SK-N-SH (cell line): ENCODE results near the gene ANO4. TPM values are rescaled to one million over a fixed set of nuclear protein-coding genes. Genes with fewer than 3 reads are reported as not detected.

Experiments used
- CTCF ChIA-PET: fragments of 300-600, 350-600 bp; formaldehyde crosslinking; extraction: SDS; loops from one replicate; lab custom pipeline; 2021; lab: Yijun Ruan, JAX
- POLR2A ChIA-PET: fragments of 350-600 bp; sonication (Branson Sonifier 250); formaldehyde crosslinking; extraction: SDS; loops from one replicate; lab custom pipeline; 2020; ENCODE audit warnings: antibody characterized with exemption, inconsistent platforms; lab: Yijun Ruan, JAX
- DNase-seq: peaks from one replicate; pipeline ENCODE4 v3.0.0; 2012
- H2AFZ ChIP-seq: fragments of 200-600 bp; sonication (generic); 2 replicates; pipeline ENCODE4 v1.8.1; 2016; ENCODE audit warnings: antibody characterized with exemption, mild to moderate bottlenecking, low read depth
- H3F3A ChIP-seq: fragments of 200-600 bp; sonication (generic); replicated peaks from 2 replicates; pipeline ENCODE3; 2016; ENCODE audit warnings: antibody characterized with exemption, mild to moderate bottlenecking; ENCODE audit not compliant: insufficient read depth
- H3K27ac ChIP-seq, 2 experiments: fragments of 200-500 bp in 1 of 2; fragments of 200-600 bp in 1 of 2; sonication (Bioruptor generic) in 1 of 2; sonication (generic), shearing (Covaris generic) in 1 of 2; 2 replicates each; pipeline versions ENCODE4 v1.5.1 to v1.6.1; 2014 to 2016; ENCODE audit warnings: low read depth in 2 of 2, inconsistent platforms in 1 of 2, low read length in 1 of 2, mild to moderate bottlenecking in 1 of 2, mixed read lengths in 1 of 2
- H3K27me3 ChIP-seq: fragments of 200-600 bp; sonication (generic), shearing (Covaris generic); 2 replicates; pipeline ENCODE4 v1.6.1; 2016; ENCODE audit warnings: mixed run types; ENCODE audit not compliant: insufficient read depth
- H3K36me3 ChIP-seq, 2 experiments: fragments of 200-500 bp in 1 of 2; fragments of 200-600 bp in 1 of 2; sonication (Bioruptor generic) in 1 of 2; sonication (generic) in 1 of 2; replicated peaks in 1 of 2; 2 replicates each; pipeline versions ENCODE3 to v1.5.1; 2014 to 2016; ENCODE audit warnings: low read length in 1 of 2, mild to moderate bottlenecking in 1 of 2; ENCODE audit not compliant: insufficient read depth in 2 of 2, control insufficient read depth in 1 of 2
- H3K4me1 ChIP-seq, 2 experiments: fragments of 200-500 bp in 1 of 2; fragments of 200-600 bp in 1 of 2; sonication (Bioruptor generic) in 1 of 2; sonication (generic), shearing (Covaris generic) in 1 of 2; 2 replicates each; pipeline versions ENCODE4 v1.5.1 to v1.6.1; 2014 to 2016; ENCODE audit warnings: low read depth in 1 of 2, low read length in 1 of 2, mixed run types in 1 of 2; ENCODE audit not compliant: insufficient read depth in 2 of 2, control insufficient read depth in 1 of 2
- H3K4me2 ChIP-seq: fragments of 200-600 bp; sonication (generic), shearing (Covaris generic); 2 replicates; pipeline ENCODE4 v1.6.1; 2017; ENCODE audit warnings: mixed run types
- H3K4me3 ChIP-seq, 2 experiments: fragments of 200-500 bp in 1 of 2; fragments of 200-600 bp in 1 of 2; sonication (Bioruptor generic) in 1 of 2; sonication (generic), shearing (Covaris generic) in 1 of 2; 2 replicates each; pipeline versions ENCODE4 v1.5.1 to v1.8.1; 2014 to 2016; ENCODE audit warnings: low read depth in 2 of 2, inconsistent platforms in 1 of 2, low read length in 1 of 2, mild to moderate bottlenecking in 1 of 2, mixed read lengths in 1 of 2, moderate library complexity in 1 of 2
- H3K79me2 ChIP-seq: fragments of 200-600 bp; sonication (generic); 2 replicates; pipeline ENCODE4 v1.8.1; 2017; ENCODE audit warnings: mild to moderate bottlenecking; ENCODE audit not compliant: insufficient read depth
- H3K9ac ChIP-seq: fragments of 200-600 bp; sonication (generic); 2 replicates; pipeline ENCODE4 v1.6.1; 2017; ENCODE audit warnings: mixed run types
- H3K9me2 ChIP-seq: fragments of 200-600 bp; sonication (generic); 2 replicates; pipeline ENCODE4 v1.6.1; 2017; ENCODE audit warnings: mixed run types
- H3K9me3 ChIP-seq: fragments of 200-600 bp; sonication (generic); 2 replicates; pipeline ENCODE4 v1.6.1; 2017; ENCODE audit warnings: mixed run types, mild to moderate bottlenecking, moderate library complexity
- H4K20me1 ChIP-seq: fragments of 200-600 bp; sonication (generic); 2 replicates; pipeline ENCODE4 v1.6.1; 2017; ENCODE audit warnings: mild to moderate bottlenecking, mixed run types; ENCODE audit not compliant: insufficient read depth
- EZH2phosphoT487 ChIP-seq: fragments of 200-600 bp; sonication (generic); IDR thresholded peaks from 2 replicates; pipeline ENCODE4 v1.6.1; 2017; ENCODE audit warnings: low read depth, mixed run types, mild to moderate bottlenecking, antibody characterized with exemption, moderate library complexity, borderline replicate concordance
- FOSL2 ChIP-seq: IDR thresholded peaks from 2 replicates; pipeline ENCODE4 v1.4.0; 2012; ENCODE audit warnings: low read depth, mild to moderate bottlenecking, moderate library complexity, borderline replicate concordance
- FOXJ3 ChIP-seq: sonication (generic); formaldehyde crosslinking; IDR thresholded peaks from 2 replicates; pipeline ENCODE4 v1.5.1; 2020; ENCODE audit warnings: mild to moderate bottlenecking, missing genetic modification reagents
- JUND ChIP-seq: IDR thresholded peaks from 2 replicates; pipeline ENCODE4 v1.4.0; 2012
- MEF2A ChIP-seq: IDR thresholded peaks from 2 replicates; pipeline ENCODE4 v1.4.0; 2012; ENCODE audit warnings: low read depth, borderline replicate concordance
- NRF1 ChIP-seq: IDR thresholded peaks from 2 replicates; pipeline ENCODE4 v1.6.1; 2012; ENCODE audit warnings: low read depth, mild to moderate bottlenecking, low read length
- RCOR1 ChIP-seq: fragments of 150-350 bp; IDR thresholded peaks from 2 replicates; pipeline ENCODE4 v1.6.1; 2017; ENCODE audit warnings: antibody characterized with exemption, low read length
- RXRA ChIP-seq: IDR thresholded peaks from 2 replicates; pipeline ENCODE4 v1.4.0; 2012; ENCODE audit warnings: low read depth, mild to moderate bottlenecking, borderline replicate concordance
- SIN3A ChIP-seq: IDR thresholded peaks from 2 replicates; pipeline ENCODE4 v1.6.1; 2012; ENCODE audit warnings: low read depth, mild to moderate bottlenecking, low read length, moderate library complexity, borderline replicate concordance
- TAF1 ChIP-seq: IDR thresholded peaks from 2 replicates; pipeline ENCODE4 v1.6.1; 2012; ENCODE audit warnings: low read depth, mild to moderate bottlenecking, low read length, moderate library complexity, borderline replicate concordance
- YY1 ChIP-seq: IDR thresholded peaks from 2 replicates; pipeline ENCODE4 v1.4.0; 2012; ENCODE audit warnings: low read depth, mild to moderate bottlenecking
- WGBS: methylation state at CpG from one replicate; pipeline ENCODE4 v1.1.6; 2017; ENCODE audit warnings: low lambda C conversion rate; 5-methylcytosine and 5-hydroxymethylcytosine counted together
- polyA plus RNA-seq, 3 experiments: library from polyadenylated mRNA; depleted of rRNA; stranded (reverse); fragments of >200 nt; gene quantifications; 2 replicates each; pipeline ENCODE4 v1.2.3, GENCODE V29; 2012
- TF ChIP-seq, protein P1 (sequence below): IDR thresholded peaks from 2 replicates; pipeline ENCODE4 v1.4.0; 2012; ENCODE audit warnings: low read depth, borderline replicate concordance
- TF ChIP-seq, protein P2 (sequence below): fragments of 150-350 bp; IDR thresholded peaks from 2 replicates; pipeline ENCODE4 v1.6.1; 2017; ENCODE audit warnings: antibody characterized with exemption, low read length, low read depth, borderline replicate concordance
- TF ChIP-seq, protein P3 (sequence below): IDR thresholded peaks from 2 replicates; pipeline ENCODE4 v1.4.0; 2012; ENCODE audit warnings: low read depth
- TF ChIP-seq, protein P4 (sequence below): IDR thresholded peaks from 2 replicates; pipeline ENCODE4 v1.4.0; 2012; ENCODE audit warnings: low read depth, borderline replicate concordance
- TF ChIP-seq, protein P5 (sequence below): fragments of 200-600 bp; sonication (generic); IDR thresholded peaks from 2 replicates; pipeline ENCODE4 v1.6.1; 2017; ENCODE audit warnings: antibody characterized with exemption, mild to moderate bottlenecking, moderate library complexity

The ANO4 gene
- polyA plus RNA-seq, 1 of the 3 experiments (the other 2 are of a cell fraction) = 9.4 TPM

DNA sequence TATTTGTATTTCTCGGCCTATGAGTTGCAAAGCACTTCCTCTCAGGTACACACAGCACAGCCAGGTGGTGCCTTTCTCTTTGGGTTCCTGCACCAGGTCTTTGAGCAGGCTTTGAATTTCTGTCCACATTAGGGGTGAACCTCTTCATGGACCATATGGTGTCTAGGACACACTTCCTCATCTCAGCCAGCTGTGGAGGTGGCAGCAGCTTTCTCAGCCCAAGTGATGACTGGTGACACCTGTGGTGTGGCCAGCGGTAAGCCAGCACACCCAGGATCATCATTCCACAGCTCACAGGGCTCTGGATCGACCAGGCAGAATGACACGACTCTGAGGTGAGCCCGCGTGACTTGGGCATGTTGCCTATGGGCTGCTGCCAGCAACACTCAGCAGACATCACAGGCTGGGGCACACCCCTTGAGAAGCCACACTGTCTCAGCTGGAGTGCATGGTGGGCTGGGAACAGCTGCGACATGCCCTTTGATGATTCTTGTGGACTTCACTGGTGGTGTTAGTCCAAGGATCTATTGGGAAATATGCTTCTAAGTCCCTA is 378.7 kb downstream of the ANO4 start:
- ChIA-PET POLR2A (no interaction called here), CTCF (no interaction called here)
- Histone ChIP-seq H4K20me1 (no peaks in the 10 kb centered on the region), H3K27me3 (no peaks in the 10 kb centered on the region; the same call in 1 of the 2 replicates), H3K9me3 (peaks cover 6% of the 10 kb centered on the region; the same call in 1 of the 2 replicates), H3K4me3 (no peak overlapping the region), H3K9me2 (no peaks in the 10 kb centered on the region), H3K9ac (no peak overlapping the region), H3K27ac (no peak overlapping the region), H3F3A (no peaks in the 10 kb centered on the region), H3K4me1 (no peaks in the 10 kb centered on the region), H3K36me3 (no peaks in the 10 kb centered on the region), H3K79me2 (no peaks in the 10 kb centered on the region), H3K4me2 (no peak overlapping the region), H2AFZ (no peak overlapping the region)
- WGBS = 6% methylated on average over 3 of the region's 7 CpGs
- no peak for TF ChIP-seq RCOR1
- TF ChIP-seq, protein P1, sequence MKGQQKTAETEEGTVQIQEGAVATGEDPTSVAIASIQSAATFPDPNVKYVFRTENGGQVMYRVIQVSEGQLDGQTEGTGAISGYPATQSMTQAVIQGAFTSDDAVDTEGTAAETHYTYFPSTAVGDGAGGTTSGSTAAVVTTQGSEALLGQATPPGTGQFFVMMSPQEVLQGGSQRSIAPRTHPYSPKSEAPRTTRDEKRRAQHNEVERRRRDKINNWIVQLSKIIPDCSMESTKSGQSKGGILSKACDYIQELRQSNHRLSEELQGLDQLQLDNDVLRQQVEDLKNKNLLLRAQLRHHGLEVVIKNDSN = no peak
- TF ChIP-seq, protein P2, sequence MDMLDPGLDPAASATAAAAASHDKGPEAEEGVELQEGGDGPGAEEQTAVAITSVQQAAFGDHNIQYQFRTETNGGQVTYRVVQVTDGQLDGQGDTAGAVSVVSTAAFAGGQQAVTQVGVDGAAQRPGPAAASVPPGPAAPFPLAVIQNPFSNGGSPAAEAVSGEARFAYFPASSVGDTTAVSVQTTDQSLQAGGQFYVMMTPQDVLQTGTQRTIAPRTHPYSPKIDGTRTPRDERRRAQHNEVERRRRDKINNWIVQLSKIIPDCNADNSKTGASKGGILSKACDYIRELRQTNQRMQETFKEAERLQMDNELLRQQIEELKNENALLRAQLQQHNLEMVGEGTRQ = no peak
- DNase-seq = no peak

DNA sequence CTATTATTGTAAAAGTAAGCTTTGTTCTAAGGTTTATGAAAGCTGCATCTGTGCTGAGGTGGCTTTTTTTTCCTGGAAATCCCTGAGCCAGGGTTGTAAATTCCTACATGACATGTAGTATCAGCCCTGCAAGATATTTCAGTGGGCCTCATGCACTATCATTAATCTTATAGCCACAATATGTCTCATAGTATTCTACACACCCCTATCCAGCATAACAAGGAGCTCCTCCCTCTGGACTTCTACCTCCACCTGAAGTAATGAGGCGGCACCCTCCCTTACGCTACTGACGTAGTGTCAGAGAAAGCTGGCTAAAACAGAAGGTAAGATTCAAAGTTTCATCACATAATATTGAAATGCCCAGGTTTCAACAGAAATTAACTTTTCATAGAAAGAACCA is 380.0 kb downstream of the ANO4 start:
- POLR2A ChIA-PET = no interaction called here
- Histone ChIP-seq H3K27ac (no peak overlapping the region), H3K9ac (no peak overlapping the region), H3K36me3 (no peaks in the 10 kb centered on the region), H3K27me3 (no peaks in the 10 kb centered on the region; the same call in 1 of the 2 replicates), H3K4me2 (no peak overlapping the region), H3K4me1 (no peaks in the 10 kb centered on the region), H3F3A (no peaks in the 10 kb centered on the region), H3K9me3 (peaks cover 6% of the 10 kb centered on the region; the same call in 1 of the 2 replicates), H2AFZ (no peak overlapping the region), H3K79me2 (no peaks in the 10 kb centered on the region), H3K4me3 (no peak overlapping the region), H4K20me1 (no peaks in the 10 kb centered on the region), H3K9me2 (no peaks in the 10 kb centered on the region)
- WGBS = 67% methylated on average over 3 of the region's 3 CpGs
- CTCF ChIA-PET = no interaction called here
- TF ChIP-seq, protein P3, sequence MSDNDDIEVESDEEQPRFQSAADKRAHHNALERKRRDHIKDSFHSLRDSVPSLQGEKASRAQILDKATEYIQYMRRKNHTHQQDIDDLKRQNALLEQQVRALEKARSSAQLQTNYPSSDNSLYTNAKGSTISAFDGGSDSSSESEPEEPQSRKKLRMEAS = no peak
- TF ChIP-seq FOXJ3 (no peak), MEF2A (no peak), RXRA (no peak), TAF1 (no peak), EZH2phosphoT487 (no peak), SIN3A (no peak), YY1 (no peak), NRF1 (no peak), JUND (no peak), FOSL2 (no peak)
- TF ChIP-seq, protein P2 = no peak
- TF ChIP-seq, protein P4, sequence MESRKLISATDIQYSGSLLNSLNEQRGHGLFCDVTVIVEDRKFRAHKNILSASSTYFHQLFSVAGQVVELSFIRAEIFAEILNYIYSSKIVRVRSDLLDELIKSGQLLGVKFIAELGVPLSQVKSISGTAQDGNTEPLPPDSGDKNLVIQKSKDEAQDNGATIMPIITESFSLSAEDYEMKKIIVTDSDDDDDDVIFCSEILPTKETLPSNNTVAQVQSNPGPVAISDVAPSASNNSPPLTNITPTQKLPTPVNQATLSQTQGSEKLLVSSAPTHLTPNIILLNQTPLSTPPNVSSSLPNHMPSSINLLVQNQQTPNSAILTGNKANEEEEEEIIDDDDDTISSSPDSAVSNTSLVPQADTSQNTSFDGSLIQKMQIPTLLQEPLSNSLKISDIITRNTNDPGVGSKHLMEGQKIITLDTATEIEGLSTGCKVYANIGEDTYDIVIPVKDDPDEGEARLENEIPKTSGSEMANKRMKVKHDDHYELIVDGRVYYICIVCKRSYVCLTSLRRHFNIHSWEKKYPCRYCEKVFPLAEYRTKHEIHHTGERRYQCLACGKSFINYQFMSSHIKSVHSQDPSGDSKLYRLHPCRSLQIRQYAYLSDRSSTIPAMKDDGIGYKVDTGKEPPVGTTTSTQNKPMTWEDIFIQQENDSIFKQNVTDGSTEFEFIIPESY = no peak
- TF ChIP-seq, protein P5, sequence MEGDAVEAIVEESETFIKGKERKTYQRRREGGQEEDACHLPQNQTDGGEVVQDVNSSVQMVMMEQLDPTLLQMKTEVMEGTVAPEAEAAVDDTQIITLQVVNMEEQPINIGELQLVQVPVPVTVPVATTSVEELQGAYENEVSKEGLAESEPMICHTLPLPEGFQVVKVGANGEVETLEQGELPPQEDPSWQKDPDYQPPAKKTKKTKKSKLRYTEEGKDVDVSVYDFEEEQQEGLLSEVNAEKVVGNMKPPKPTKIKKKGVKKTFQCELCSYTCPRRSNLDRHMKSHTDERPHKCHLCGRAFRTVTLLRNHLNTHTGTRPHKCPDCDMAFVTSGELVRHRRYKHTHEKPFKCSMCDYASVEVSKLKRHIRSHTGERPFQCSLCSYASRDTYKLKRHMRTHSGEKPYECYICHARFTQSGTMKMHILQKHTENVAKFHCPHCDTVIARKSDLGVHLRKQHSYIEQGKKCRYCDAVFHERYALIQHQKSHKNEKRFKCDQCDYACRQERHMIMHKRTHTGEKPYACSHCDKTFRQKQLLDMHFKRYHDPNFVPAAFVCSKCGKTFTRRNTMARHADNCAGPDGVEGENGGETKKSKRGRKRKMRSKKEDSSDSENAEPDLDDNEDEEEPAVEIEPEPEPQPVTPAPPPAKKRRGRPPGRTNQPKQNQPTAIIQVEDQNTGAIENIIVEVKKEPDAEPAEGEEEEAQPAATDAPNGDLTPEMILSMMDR = no peak
- no peak for DNase-seq
